Mucosa of rectum (tissue), 2 donors: ENCODE data around the gene STK16.
"Not testable (repeated sequence)": the region's sequence is repeated elsewhere in the genome, so short reads cannot be mapped to it uniquely, and the experiment has no call there.

Experiments used
- H3K27ac ChIP-seq, 2 donors: one replicate each; pipeline ENCODE4 v1.7.0; 2013; ENCODE audit warnings: inconsistent platforms in 2 of 2, low read depth in 2 of 2, low read length in 2 of 2
- H3K27me3 ChIP-seq, 2 donors: one replicate each; pipeline ENCODE4 v1.7.0; 2013; ENCODE audit warnings: low read length in 2 of 2; ENCODE audit not compliant: control insufficient read depth in 2 of 2, insufficient read depth in 2 of 2
- H3K36me3 ChIP-seq, 2 donors: one replicate each; pipeline ENCODE4 v1.7.0; 2013; ENCODE audit warnings: low read length in 2 of 2; ENCODE audit not compliant: control insufficient read depth in 2 of 2, insufficient read depth in 2 of 2
- H3K4me1 ChIP-seq, 2 donors: one replicate each; pipeline ENCODE4 v1.7.0; 2013; ENCODE audit warnings: low read length in 2 of 2, mild to moderate bottlenecking in 1 of 2; ENCODE audit not compliant: control insufficient read depth in 2 of 2, insufficient read depth in 2 of 2
- H3K4me3 ChIP-seq, 2 donors: one replicate each; pipeline ENCODE4 v1.7.0; 2013; ENCODE audit warnings: low read length in 2 of 2
- H3K9ac ChIP-seq, 2 donors: one replicate each; pipeline ENCODE4 v1.7.0; 2013; ENCODE audit warnings: low read length in 2 of 2, low read depth in 1 of 2, mild to moderate bottlenecking in 1 of 2
- H3K9me3 ChIP-seq, 2 donors: one replicate each; pipeline ENCODE4 v1.7.0; 2013; ENCODE audit warnings: low read length in 2 of 2; ENCODE audit not compliant: control insufficient read depth in 2 of 2
- donor health status: healthy.
- donor health status: Normal muscosa, but diverticular disease.

The STK16 gene

GRCh38 chr2:219245148-219245898 lies at the start of gene STK16, which contains the start of gene GLB1L:
Gene STK16, plus strand, starts transcription at chr2:219245479. Its CDS starts 521 bp downstream, at chr2:219246000.
Gene GLB1L, minus strand, starts transcription at chr2:219245444. Its CDS starts 1,871 bp downstream, at chr2:219243573.
- Histone ChIP-seq H3K4me1 (peaks cover 50 to 58% of the 10 kb centered on the region in 2 donors), H3K27me3 (no peaks in the 10 kb centered on the region), H3K9ac (peak within 1 kb of the TSS; percentile 90 to 97), H3K9me3 (no peaks in the 10 kb centered on the region), H3K27ac (peak within 1 kb of the TSS; percentile 90 to 94), H3K36me3 (peaks cover 9 to 22% of the 10 kb centered on the region in 2 donors), H3K4me3 (peak within 1 kb of the TSS; percentile 82 to 88)

- no peaks in the 10 kb centered on the region for H3K4me1 ChIP-seq
- H3K9ac ChIP-seq, result no peak overlapping the region
- no peaks in the 10 kb centered on the region for H3K9me3 ChIP-seq
- no peak overlapping the region for H3K27ac ChIP-seq
- H3K27me3 ChIP-seq, result no peaks in the 10 kb centered on the region
- no peaks in the 10 kb centered on the region for H3K36me3 ChIP-seq
- H3K4me3 ChIP-seq, result no peak overlapping the region
Measured at GRCh38 chr2:219197388-219197787, 47.9 kb upstream of the STK16 start.

- Histone ChIP-seq H3K27ac (no peak overlapping the region), H3K9ac (no peak overlapping the region), H3K4me3 (no peak overlapping the region), H3K4me1 (no peaks in the 10 kb centered on the region), H3K36me3 (no peaks in the 10 kb centered on the region), H3K9me3 (no peaks in the 10 kb centered on the region), H3K27me3 (no peaks in the 10 kb centered on the region)
Measured at GRCh38 chr2:219198974-219199373, 46.3 kb upstream of the STK16 start.

- H3K27me3 ChIP-seq, result no peaks in the 10 kb centered on the region
Measured at GRCh38 chr2:219199470-219200211, 45.6 kb upstream of the STK16 start.

GRCh38 chr2:219200502-219201326 lies 44.6 kb upstream of the STK16 start:
- H3K4me3 ChIP-seq, H3K9me3 ChIP-seq, H3K4me1 ChIP-seq, H3K9ac ChIP-seq, H3K27me3 ChIP-seq, H3K27ac ChIP-seq, H3K36me3 ChIP-seq: not testable (repeated sequence)

More at GRCh38 chr2:219199470-219200211, 45.6 kb upstream of the STK16 start:
- Histone ChIP-seq H3K9me3 (no peaks in the 10 kb centered on the region), H3K4me1 (no peaks in the 10 kb centered on the region), H3K36me3 (no peaks in the 10 kb centered on the region), H3K9ac (no peak overlapping the region), H3K27ac (no peak overlapping the region), H3K4me3 (no peak overlapping the region)

- not testable (repeated sequence) for H3K9ac ChIP-seq, H3K36me3 ChIP-seq, H3K27ac ChIP-seq, H3K9me3 ChIP-seq, H3K4me1 ChIP-seq, H3K27me3 ChIP-seq, H3K4me3 ChIP-seq
Measured at GRCh38 chr2:219201331-219201730, 43.9 kb upstream of the STK16 start.

- no peak overlapping the region for H3K4me3 ChIP-seq
- H3K9ac ChIP-seq, result no peak overlapping the region
- H3K36me3 ChIP-seq, result peaks cover 13 to 16% of the 10 kb centered on the region in 2 donors
- H3K4me1 ChIP-seq, result peaks cover 16 to 19% of the 10 kb centered on the region in 2 donors
- H3K27ac ChIP-seq, result no peak overlapping the region
- no peaks in the 10 kb centered on the region for H3K9me3 ChIP-seq
- H3K27me3 ChIP-seq, result no peaks in the 10 kb centered on the region
Measured at GRCh38 chr2:219204425-219205164, 40.7 kb upstream of the STK16 start.

- H3K4me1 ChIP-seq, result peaks cover 16 to 19% of the 10 kb centered on the region in 2 donors
- no peaks in the 10 kb centered on the region for H3K27me3 ChIP-seq
- H3K4me3 ChIP-seq, result no peak overlapping the region
- no peaks in the 10 kb centered on the region for H3K9me3 ChIP-seq
- no peak overlapping the region for H3K27ac ChIP-seq
- no peak overlapping the region for H3K9ac ChIP-seq
- peaks cover 17 to 18% of the 10 kb centered on the region in 2 donors for H3K36me3 ChIP-seq
Measured at GRCh38 chr2:219205165-219205538, 40.1 kb upstream of the STK16 start.

GRCh38 chr2:219205981-219206327 lies 39.3 kb upstream of the STK16 start:
- Histone ChIP-seq H3K4me3 (peak overlapping the region; percentile 71 to 93), H3K9ac (peak overlapping the region; percentile 92 to 98), H3K27ac (peak overlapping the region; percentile 94 to 98), H3K27me3 (no peaks in the 10 kb centered on the region), H3K4me1 (peaks cover 16 to 19% of the 10 kb centered on the region in 2 donors), H3K9me3 (no peaks in the 10 kb centered on the region), H3K36me3 (peaks cover 18 to 25% of the 10 kb centered on the region in 2 donors)
